Fibroblast of skin of left quadriceps (primary cell): Measurements from ENCODE around the gene TSKU.

Experiments used
- DNase-seq, 2 experiments: peaks; one replicate each; pipeline ENCODE4 v3.0.0-alpha.2; 2013; ENCODE audit warnings: low read depth in 2 of 2

Gene TSKU

DNA sequence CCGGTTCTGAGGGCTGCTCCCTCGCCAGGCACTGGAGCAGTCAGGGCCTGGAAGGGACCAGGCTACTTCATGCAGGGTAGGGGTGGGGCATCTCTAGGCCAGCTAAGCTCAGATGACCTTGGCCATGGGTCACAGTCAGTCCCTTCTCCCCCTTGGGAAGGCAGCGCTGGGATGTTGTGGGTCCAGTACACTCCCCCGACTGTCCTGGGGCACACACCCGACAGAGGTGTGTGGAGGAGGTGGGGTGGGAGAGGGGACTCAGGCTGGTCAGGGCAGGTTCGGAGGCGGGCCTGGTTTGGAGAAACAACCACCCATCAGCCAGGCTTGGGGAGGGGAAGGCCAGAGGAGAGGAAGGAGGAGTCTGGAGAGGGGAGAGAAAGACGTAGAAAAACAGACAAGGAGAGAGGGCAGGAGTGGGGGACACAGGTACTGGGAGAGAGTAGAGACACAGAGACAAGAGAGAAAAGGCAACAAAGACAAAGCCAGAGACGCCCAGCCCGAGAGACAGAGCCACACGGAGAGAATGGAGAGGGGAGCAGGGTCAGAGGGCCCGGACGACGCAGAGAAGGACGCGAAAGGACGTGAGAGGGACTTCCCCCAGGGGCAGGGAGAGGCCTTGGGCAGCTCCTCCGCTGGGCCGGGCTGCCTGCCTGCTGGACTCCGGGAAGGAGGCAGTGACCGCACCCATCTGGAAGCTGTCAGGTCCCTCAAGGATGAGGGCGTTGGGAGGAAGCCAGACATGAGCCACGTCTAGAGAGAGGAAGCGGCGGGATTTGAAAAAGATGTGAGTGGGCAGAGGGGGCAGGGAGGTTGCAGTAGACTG is 30.6 kb upstream of the TSKU start:
- DNase-seq: peak; percentile 64

DNA sequence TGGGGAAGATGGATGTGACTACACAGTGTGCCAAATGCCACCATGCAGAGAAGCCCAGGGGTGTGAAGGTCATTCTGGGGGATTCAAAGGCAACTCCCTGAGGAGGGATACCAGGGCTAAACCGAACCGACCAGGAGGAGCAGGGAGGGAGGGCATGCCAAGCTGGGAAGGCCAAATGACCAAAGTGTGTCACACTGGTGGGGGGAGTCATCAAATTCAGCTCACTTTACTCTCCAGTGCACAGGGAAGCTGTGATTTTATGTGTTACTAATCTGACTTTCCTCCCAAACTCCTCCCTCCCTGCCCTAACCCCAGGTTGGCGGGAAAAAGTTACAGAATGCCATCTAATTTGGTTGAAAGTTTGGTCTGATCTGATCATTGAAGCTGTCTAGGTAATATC is 29.7 kb upstream of the TSKU start:
- DNase-seq: no peak

DNA sequence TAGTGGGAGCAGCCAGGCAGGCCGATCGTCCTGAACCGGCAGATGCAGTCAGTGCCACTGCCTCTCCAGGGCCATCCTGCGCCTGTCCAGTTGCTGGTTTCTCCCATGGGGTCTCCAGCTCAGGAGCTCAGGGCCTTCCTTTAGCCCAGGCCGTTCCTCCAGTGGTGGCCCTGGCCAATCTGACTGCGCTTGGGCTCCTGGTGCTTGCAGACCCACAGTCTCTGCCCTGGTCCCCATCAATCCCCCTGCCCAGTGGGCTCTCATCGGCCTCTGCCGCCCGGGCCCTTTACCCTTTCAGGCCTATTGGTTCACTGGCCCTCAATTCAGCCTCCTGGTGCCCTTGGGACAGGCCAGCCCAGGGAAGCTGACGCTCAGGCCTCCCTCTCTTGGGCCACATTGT is 29.2 kb upstream of the TSKU start:
- DNase-seq: no peak

DNA sequence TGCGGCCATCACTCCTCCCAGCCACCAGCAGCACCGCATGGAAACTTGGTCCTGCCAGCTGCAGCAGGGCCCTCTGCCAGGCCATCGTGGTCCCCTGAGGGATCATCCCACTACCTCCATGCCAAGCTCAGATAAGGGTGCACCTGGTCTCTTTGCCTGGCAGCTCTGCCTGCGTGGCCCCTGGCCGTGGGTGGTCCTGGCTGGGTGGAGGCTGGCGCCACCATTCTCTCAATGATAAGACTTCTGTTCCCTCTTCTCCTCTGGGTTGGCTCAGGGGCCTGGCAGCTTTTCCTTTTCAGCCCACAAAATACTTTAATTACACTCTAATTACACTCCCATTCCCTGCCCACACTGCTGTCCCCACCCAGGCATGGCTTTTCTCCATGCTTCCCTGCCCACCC is 26.8 kb upstream of the TSKU start:
- no peak for DNase-seq

DNA sequence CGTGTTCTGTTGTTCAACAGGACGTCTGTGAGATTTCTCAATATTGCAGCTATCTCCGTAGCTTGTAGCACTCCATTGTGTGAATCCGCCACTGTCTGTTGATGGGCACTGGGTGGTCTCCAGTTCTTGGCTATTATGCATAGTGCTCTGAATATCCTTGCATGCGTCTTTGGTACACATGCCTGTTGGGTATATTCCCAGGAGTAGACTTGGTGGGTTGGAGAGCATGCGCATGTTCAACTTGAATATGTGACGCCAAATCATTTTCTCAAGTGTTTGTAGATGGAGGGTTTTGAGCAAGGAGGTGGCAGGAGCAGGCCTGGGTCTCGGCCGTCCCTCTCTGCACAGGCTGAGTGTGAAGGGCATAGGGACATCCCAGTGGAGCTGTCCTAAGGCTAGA is 24.8 kb upstream of the TSKU start:
- no peak for DNase-seq

DNA sequence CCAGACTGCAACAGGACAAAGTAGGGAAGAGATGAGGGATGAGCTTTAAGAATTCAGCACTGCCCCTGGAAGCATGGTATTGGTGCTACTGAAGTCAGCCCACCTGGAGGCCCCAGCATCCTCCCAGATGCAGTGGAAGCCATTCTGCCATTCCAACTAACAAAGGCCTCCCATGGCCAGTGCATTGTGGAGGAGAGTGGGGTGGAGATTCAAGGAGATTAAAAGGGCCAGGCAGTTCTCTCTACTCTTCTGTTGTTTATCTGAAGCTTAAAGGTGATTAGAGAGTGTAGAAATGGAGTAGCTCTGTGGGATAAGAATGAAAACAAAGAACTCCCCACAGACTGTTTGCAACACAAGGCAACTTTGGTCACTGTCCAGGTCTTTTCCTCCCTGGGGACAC is 24.1 kb upstream of the TSKU start:
- no peak for DNase-seq

DNA sequence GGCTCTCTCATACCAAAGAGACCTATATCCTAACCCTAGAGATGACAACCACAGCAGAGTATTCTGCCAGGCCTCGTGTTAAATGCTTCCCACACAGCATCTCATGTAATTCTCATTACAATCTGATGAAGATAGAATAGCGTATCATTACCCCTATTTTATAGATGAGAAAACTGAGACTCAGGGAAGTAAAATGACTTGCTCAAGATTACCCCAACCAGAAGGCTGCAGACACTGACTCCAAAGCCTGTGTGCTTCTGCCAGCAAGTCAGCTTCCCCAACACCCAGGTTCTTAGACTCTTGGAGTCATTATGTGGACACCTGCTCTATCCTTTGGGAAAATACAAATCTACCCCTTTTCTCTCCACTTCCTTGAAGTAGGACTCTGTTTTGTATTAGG is 23.6 kb upstream of the TSKU start:
- no peak for DNase-seq

DNA sequence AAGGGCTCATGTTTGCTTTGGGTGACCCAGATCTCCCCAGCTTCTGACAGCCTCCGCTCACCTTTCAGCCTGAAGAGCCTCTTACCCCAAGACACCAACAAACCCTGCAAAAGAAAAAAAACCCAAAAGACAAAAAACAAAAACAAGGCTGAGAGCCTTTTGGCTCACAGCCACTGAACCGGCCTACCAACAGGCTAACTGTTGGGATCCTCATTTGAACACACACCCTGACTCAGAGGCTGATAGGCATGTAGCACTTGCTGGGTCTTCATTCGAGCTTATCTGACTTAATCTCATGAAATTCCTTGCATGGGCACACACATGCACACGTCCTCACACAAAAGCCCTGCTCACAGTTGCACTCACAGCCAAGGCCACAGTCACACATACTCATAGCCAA is 22.9 kb upstream of the TSKU start:
- no peak for DNase-seq

DNA sequence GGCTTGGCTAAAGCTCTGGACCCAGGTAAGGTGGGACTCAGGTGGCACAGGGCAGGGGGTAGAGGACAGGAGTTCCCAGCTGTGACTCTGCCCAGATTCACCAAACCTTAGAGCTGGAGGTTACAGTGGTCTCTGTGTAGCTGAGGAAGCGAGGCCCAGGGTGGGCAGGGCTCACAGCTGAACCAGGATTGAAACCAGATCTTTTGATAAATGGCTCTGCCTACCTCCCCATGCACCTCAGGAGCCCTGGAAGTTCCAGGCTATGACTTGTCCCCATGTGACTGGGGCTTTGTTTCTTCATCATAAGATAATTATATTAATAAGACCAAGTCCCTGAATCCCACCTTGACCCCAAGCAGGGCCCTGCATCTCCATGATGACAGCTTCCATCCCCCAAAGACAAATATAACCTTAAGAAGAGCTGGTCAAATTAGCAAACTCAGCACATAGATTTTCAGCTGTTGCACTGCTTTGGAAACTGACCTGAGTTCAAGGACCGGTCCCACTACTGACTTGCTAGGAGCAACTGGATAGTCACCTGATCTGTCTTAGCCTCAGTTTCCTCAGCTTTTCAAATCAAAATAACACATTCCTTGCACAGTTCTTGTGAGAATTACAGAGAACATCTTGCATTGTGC is 21.3 kb upstream of the TSKU start:
- no peak for DNase-seq

DNA sequence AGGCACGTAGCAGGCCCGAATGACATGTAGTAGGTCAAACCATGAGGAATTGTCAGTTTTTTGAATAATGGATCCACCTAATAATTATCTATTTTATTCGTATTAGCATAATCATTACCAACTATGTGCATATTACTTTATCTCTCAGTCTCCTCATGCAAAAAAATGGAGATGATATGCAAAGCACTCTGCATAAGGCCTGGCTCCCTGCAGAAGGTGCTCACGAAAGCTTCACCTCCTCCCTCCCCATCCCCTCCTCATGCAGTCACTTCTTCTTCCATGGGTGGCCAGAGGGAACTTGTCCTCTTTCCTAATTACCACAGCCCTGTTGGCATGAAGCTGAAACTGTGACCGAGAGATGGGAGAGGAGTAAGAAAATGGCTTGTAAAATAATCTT is 20.8 kb upstream of the TSKU start:
- DNase-seq: no peak

DNA sequence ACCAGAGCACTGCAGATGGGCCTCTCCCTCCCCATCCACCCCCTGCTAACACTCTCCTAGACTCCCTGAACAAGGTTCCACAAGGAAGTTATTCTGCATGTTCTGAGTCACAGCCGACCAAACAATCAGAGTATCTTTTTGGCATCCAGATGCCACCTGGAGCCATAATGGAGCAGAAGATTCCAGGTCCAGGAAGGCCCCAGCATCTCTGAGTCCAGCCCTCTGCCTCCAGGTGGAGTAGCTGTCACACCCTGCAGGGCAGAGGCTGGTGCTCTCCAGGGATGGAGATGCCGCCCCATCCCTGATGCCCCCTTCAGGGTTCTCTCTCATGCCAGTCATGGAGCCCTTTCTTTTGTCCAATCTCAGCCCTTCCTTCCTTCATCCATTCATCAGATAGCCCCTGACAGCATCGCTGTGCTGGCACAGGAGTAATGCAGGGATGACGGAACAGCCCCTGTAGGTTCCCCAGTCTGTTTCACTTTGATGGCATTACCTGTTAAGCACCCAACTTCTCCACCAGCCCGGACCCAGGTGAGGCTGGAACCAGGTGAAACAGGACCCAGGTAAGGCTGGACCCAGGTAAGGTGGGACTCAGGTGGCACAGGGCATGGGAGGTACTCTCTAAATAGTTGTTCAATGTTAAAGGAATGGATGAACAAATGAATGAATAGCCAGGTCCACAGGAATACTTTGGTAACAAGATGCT is 20.1 kb upstream of the TSKU start:
- DNase-seq: no peak

DNA sequence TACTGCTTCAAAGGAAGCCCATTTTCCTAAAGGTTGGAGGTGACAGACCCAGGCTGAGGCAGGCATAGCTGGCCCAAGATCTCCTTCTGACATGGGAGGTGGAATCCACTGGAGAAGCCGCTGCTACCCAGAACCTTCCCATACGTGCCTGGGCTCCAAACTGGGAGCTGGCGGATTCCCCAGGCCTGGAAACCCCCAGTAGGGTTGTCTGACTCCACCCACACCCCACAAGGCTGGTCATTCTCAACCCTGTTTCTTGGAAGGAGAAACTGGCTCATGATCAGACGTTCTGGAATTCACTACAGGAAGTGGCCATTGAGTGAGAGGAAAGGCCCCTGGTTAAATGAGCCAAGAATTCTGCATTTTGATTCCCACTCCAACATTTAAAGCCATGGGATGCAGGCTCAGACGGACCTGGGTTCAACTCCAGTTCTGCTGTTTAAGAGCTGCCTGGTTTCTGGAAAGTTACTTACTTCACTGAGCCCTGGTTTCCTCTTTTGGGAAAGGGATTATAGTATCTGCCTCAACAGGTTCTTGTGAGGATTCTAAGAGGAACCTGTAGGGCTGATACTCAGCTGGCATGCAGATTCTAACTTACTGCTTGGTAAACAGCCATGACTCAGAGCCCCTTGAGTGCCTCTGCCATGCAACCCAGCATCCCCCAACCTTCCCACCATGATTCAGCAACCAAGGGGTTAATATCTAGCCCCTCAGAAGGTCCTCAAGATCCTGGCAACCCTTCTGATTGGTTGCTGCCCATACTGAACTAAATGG is 19.4 kb upstream of the TSKU start:
- peak in 1 of 2 experiments; percentile 53 for DNase-seq

DNA sequence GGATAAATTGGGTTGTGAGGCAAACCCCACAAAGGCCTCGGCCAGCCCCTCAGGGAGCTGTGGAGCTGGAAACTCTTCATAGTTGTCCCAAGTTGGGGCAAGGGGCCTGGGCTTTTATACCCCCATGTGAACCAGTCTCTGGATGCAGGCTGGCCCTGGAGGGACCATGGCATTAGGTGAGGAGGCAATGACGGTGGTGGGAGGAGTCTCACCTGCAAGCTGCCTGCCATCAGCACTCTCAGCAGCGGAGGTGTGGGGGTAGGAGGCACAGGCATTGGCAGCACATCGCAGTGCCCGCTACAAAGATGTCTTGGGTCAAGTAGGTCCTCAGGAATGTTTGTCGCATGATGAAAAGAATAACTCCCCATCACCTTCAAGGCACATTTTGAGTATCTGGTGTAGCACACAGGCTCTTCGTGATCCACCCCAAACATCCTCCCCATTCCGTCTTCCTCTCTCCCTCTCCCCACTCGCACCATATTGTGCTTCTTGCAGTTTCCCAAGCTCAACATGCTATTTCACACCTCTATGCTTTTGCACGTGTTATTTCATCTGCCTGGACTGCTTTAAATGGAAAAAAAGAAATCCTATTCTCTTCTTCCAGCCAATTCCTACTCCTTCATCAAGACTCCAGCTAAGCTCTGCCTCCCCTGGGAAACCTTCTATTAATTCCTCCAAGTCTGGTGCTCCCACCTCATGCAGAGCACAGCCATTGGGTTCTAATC is 18.1 kb upstream of the TSKU start:
- DNase-seq: no peak

DNA sequence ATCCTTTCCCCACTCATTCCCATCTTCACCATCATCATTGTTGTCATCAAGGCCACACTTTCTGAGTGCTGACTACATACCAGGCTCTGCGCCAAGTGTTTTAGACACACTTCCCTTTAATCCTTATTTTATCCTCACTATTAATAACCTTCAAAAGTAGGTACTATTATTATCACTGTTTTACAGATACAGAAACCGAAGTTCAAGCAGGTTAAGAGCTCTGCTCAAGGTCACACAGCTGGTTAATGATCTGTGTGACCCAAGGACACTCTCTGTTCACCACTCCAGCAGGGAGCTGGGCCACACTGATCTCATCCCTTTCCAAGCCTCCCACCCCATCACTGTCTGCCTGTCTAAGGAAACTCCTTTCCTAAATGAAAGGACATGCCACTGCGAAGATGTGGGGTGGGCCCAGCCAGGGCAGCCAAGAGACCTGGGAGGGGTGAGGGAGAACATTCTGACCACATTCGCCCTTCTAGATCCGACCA is 17.2 kb upstream of the TSKU start:
- no peak for DNase-seq

DNA sequence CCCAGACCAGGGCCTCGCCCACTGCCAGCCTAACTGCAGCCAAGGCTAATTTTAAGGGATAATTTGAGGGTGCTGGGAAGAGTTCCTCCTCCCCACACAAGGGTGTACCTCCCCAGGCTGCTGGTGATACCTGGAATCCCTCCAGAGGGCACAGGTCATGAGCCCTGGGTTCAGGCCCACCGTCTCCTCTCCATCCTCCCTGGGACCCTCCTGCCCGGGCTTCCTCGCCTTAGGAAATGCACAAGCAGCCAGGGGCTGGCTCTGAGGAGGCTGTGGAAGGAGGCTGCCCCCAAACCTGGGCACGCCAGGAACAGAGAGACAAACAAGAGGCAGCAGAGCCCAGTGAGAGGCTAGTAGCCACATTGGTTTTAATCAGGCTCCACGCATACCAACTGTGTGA is 16.6 kb upstream of the TSKU start:
- no peak for DNase-seq

DNA sequence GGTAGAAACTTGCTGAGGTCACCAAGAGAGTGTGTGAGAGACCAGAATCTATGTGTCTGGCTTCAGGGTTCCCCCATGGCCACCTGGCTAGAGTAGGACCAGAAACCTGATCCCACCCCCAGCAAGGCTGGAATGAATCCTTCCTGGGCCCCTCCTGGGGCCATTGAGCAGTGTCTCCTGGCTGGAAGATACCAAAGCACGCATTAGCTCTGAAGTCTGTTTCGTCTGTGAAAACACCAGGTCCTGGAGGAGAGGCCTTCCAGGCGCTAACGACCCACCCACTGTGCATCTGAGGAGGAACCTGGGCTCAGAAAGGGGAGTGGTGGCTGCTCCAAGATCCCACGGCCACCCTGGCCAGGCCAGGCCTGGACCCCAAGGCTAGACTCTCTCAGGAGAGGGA is 15.5 kb upstream of the TSKU start:
- no peak for DNase-seq

DNA sequence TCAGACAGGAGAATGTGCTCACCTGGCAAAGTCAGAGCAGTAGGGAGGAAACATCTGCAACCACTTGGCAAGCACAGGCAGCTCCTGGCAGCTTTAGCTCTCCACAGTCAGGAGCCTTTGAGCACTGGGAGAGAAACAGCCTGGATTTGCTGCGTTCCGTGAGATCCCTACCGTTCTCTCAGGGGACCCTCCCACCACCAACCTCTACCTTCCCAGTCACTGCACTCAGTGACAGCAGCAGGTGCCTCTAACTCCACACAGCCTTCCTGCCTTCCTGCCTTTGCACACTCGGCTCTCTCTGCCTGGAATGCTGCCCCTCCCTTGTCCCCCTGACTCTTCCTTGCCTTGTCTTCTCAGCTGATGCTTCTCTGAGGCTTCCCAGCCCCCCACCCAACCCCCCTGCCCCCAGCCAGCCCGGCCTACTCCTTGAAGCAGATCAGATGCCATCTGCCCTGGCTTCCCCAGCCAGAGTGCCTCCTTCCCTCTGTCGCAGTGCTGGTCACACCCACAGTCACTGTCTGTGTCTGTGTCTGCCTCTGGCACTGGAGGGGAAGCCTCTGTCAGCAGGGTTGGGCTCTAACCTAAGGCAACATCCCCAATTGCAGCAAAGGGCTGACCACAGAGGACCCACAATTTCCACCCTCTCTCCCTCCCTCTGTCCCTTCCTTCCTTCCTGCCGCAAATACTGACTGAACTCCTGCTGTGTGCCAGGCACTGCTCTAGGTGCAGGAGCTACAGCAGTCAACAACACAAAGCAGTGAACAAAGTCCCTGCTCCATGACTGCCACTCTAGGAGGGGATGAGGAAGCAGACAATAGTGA is 14.9 kb upstream of the TSKU start:
- DNase-seq: no peak

DNA sequence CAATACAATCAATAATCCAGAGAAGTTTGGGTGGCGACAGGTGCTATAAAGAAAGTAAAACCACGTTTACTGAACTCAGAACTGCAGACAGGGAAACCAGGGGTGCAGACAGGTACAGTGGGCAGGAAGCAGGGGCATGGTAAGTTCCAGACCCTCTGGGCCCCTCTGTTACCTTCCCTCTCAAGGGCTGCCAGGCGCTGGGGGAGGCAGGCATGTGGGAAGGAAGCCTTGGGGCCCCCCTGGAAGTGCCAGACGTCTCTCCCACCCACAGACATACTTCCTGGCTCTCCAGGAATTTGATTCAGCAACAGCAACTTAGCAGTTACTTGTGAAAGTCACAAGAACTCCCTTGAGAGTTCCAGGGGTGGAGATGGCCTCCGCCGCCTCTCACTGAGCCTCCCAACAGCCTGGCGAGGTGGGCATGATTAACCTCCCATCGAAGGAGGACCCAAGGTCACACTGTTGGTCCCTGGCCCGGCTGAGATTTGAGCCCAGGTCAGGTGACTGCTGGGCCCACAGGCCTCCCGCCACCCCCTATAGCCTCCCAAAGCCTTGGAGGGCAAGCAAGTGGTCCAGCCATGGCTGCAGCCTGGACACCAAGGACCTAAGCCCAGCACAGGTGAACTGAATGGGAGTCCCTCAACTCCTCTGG is 14.1 kb upstream of the TSKU start:
- DNase-seq: no peak

DNA sequence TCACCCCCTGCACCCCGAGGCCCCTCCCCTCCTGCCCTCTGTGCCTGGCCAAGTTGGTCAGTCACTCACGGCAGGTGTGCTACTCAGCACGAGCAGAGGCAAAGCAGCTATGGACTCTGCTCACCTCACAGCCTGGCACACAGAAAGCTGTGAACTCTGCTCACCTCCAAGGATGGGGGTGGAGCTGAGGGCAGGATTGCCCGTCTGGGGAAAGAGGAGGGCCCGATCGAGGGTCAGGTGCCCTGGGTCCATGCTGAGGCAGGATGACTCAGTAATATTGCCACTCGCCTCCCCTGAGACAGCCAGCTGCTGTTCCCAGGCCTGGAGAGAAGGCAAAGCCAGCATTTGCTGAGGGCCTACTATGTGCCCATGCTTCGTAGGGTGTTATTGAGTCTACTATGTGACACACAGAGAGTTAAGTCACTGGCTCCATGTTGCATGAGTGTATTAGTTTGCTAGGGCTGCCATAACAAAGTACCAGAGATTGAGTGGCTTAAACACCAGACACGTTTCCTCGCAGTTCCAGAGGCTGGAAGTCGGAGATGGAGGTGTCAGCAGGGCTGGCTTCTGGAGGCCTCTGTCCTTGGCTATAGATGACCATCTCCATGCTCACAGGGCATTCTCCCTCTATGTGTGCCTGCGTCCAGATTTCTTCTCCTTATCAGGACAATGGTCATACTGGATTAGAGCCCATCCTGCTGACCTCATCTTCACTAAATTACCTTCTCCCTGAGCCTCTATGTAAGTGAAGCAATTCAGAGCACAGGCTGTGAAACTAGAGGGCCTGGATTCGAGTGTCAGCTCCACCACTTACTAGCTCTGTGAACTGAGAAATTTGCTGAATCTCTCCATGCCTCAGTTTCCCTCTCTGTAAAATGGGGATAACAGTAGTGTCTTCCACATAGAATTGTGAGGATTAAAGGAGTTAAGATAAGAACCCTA is 13.2 kb upstream of the TSKU start:
- no peak for DNase-seq
